HTERT RPE-1 (cell line): ENCODE data around the gene NDUFV1.
"Not testable (repeated sequence)": the region's sequence is repeated elsewhere in the genome, so short reads cannot be mapped to it uniquely, and the experiment has no call there.

Experiments
- in situ Hi-C: fragments of 300-500 bp; cut with MboI; formaldehyde crosslinking; loops from 4 replicates; pipeline ENCODE4 v1.14.3; 2020; ENCODE audit warnings: low sequenced_read_pairs

Gene NDUFV1

DNA sequence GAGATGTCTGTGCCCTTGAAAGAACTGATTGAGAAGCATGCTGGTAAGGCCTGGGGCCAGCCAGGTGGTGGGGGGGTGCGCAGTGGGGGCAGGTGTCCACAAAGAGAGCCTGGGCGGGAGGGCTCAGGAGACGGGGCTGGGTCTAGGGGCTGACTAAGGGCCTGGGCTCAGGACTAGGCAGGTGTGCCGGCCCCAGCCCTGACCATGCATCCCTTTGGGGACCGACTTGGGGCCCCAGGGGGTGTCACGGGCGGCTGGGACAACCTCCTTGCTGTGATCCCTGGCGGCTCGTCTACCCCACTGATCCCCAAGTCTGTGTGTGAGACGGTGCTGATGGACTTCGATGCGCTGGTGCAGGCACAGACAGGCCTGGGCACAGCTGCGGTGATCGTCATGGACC, 4.4 kb downstream of the NDUFV1 start:
- in situ Hi-C loops, result no loop called here

DNA sequence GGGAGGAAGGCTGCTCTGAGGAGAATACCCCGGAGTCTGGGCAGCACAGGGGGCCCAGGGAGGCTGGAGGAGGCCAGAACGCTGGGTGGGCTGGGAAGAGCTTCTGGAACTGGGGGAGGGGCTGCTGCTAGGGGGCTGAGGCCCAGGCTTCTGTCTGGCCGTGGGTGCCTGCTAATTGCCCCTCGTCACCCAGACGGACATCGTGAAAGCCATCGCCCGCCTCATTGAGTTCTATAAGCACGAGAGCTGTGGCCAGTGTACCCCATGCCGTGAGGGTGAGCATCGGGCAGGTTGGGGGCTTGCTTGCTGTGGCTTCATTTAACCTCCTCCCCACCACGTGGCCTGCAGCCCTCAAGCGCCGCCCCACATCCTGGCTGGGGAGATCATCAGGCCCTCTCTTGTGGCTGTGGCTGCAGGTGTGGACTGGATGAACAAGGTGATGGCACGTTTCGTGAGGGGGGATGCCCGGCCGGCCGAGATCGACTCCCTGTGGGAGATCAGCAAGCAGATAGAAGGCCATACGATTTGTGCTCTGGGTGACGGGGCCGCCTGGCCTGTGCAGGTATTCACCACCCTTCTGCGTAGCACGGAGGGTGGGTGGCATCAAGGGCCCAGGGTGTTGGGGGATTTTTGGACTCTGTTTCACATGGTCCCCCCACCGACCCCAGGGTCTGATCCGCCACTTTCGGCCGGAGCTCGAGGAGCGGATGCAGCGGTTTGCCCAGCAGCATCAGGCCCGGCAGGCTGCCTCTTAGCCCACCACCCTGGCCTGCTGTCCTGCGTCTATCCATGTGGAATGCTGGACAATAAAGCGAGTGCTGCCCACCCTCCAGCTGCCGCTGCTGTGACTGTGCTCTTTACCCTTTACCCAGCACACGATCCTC, 5.2 kb downstream of the NDUFV1 start:
- in situ Hi-C loops, result no loop called here

DNA sequence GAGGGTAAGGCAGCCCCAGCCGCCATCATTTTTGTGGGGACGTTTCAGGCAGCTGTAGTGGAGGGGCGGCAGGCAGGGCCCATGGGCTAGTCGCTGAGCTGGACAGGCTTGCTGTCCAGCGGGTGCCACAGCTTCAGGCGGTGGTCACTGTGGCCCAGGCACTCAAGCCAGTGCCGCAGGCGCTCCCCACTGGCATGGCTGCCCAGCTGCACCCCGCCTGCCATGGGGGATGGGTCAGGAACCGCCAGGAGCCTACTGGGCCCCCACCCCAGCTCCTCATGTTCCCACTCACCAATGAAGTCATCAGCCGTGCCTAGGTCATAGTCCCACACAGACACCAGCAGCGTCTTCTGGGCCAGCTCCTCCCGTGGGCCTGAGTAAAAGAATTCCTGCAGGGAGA, 6.0 kb downstream of the NDUFV1 start:
- in situ Hi-C loops, result no loop called here

DNA sequence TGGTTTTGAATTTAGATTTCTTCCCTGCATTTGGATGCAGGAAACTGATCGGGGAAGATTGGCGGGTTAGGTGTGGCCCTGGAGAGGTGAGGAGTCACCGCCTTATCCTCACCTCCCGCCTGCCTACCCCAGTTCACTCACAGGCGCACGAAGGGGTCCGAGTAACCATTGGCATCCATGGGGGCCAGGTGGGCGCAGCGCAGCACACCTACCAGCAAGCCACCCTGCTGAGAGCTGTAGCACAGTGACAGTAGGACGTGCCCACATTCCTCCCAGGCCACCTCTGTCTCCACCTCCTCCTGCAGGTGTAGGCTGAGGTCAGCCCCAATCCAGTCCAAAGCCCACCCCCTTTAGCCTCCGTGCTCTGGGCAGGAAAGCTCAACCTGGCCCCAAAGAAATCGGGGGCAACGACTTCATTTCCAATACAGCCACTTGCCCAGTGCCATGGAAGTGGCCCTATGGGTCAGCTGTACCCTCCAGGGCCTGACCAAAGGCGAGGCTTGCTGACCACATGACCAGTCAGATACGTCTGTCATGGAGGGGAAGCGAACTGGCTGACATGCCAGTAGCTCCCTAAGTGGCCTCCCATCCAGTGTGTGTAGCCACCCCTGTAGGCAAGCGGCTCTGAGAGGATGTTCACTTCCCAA, 6.7 kb downstream of the NDUFV1 start:
- in situ Hi-C loops, result no loop called here

DNA sequence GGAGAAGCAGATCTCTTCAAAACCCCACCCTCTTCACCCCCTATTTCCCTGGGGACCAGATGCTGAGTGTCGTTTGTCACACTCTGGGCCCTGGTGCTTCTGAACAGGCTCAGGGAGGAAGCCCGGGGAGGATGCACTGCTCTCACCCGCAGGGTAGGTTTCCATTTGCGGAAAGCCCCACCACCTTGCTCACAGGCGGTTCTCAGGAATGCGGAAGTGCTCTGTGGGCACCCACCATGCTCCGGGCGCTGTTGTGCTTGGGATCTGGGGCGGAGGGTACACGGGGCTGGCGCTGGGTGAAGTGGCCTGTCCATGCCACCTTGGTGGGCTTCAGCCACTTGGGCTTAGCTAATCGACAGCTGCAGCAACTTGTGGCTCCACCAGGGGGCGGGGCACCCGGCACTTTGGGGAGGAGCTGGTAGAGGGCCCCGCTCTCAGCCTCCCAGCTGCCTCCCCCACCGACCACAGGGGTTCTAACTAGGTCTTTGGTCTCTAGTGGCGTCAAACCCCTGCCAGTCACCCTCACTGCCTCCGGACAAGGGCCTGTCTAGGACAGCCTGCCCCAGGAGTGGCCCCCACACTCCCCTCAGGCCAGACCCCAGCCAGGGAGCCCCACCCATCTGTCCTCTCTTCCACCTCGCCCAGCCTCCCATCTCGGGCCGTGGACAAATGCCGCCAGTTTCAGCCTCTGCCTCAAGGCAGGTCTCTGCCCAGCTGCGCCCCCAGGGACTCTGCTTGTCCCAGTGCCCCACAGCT, 7.4 kb downstream of the NDUFV1 start:
- in situ Hi-C loops, result no loop called here

DNA sequence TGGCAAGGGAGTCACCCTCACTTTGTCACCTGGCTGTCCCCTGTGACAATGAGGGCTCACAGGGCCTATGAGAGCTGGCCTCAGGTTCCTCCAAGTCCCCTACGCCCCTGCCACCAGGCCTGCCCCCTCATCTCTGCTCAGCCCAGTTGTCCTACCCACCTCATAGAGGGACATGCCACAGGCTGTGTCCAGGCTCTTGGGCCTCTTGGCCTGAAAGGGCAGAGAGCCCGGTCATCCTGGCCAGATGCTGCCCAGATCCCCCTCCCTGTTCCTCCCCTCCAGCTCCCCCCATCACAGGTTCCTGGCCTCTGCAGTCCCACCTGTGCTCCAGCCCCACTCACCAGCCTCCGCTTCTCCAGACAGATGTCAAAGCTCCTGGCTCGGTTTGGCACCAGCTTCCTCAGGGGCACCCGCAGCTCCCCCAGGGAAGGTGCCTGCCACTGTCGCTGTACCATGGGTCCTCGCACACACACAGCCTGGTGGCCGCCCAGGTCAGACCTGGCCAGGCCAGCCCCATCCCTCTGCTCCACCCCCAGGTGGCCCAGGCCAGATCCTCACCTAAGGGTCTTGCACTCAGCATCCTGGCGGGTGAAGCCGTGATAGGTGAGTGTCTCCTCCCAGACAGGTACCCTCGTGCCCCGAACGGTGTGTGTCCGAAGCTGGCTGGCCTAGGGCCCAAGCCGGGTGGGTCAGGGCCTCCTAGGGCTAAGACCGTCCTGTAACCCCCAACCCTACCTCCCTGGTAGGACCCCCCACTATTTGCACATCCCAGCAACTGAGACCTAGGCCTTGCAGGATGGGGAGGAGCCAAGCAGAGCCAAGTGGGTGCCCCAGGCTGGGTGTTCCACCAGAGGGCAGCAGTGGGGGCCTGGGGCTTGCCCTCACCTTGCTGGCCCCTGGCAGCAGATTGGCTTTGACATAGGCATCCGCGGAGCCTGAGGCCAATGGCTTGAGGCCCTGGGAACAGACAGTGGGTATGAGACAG, 8.3 kb downstream of the NDUFV1 start:
- in situ Hi-C loops, result no loop called here

DNA sequence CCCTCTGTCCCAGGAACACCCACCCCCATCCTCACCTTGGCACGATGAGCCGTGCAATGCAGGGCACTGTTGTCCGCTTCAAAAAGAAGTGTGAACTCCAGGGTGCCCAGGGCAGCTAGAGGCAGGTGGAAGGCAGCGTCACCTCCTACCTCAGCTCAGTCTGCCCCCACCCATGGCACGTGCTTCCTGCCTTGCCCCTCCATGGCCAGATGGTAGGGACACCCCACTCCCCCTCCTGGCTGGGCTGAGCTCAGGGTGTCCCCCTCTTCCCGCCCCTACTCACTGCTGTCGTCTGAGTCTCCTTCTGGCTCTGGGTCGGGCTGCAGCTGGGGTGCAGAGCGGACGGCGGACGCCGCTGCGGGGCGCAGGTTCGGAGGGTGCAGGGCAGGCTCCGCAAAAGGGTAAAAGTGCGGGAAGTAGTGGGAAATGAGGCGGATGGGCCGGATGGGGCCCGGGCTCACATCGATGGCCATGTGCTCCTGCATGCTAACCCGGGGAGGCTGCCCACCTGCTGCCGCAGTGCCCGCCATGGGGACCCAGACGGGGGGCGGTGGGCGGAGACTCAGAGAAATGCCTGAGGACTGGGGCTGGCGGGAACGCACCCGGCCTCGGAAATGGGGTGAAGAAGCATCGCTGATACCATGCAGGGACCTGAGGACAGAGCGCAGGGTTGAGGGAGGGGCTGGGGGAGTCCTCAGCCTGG, 9.1 kb downstream of the NDUFV1 start:
- in situ Hi-C loops, result no loop called here

DNA sequence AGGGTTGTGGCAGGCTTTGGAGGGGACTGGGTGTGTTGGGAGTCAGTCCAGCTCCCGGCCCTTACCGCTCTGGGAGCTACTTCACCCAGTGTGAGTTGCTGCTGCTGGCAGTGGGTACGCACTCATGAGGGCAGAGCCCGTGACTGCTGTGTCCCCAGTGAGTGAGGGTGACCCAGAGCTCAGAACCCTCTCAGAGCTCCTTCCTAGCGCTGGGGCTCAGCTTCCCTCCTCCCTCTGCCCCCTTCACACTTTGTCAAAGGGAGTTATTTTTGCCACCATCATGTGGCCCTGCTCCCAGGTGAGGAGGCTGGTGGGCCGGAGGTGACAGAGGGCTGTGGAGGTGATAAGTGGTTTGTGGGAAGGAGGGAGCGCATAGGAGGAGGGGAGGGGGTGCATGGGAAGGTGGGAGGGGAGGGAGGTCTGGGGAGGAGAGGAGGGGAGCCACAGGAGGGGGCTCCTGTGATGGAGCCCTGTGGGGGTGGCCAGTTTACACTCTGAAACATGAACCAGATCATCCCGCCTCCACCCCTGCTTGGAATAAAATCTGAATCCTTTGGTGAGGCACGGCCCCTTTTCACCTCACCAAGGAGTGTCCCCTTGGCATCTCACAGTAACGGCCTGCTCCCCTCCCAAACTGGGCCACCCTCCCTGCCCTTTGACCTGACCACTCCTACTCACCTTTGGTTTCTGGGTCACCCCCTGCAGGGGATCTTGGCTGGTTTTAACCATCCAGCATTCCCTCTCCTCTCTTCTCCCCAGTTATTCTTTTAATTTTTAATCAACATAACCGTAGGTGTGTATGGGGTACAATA, 9.9 kb downstream of the NDUFV1 start:
- in situ Hi-C loops, result no loop called here

DNA sequence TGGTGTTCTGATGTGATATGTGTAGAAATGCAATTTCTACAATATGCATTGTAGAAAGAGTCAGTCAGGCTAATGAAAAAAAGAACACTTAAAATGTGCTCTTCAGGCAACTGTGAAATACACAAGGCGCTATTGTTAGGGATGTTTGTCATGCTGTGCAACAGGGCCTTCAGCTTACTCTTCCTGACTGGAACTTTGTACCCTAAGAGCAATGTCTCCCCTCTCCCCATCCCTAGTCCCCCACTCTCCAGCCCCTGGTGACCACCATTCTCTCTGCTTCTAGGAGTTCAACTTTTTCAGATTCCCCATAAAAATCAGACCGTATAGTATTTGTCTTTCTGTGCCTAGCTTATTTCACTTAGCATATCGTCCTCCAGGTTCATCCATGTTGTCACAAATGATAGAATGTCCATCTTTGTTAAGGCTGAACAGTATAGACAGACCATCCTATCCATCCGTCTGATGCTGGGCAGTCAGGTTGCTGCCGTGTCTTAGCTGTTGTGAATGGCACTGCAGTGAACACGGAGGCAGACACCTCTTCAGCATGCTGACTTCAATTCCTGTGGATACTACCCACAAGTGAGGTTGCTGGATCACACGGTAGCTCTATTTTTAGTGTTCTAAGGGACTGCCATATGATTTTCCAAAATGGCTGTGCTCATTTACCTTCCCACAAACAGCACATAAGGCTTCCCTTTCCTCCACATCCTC, 10.7 kb downstream of the NDUFV1 start:
- in situ Hi-C loops, result no loop called here

DNA sequence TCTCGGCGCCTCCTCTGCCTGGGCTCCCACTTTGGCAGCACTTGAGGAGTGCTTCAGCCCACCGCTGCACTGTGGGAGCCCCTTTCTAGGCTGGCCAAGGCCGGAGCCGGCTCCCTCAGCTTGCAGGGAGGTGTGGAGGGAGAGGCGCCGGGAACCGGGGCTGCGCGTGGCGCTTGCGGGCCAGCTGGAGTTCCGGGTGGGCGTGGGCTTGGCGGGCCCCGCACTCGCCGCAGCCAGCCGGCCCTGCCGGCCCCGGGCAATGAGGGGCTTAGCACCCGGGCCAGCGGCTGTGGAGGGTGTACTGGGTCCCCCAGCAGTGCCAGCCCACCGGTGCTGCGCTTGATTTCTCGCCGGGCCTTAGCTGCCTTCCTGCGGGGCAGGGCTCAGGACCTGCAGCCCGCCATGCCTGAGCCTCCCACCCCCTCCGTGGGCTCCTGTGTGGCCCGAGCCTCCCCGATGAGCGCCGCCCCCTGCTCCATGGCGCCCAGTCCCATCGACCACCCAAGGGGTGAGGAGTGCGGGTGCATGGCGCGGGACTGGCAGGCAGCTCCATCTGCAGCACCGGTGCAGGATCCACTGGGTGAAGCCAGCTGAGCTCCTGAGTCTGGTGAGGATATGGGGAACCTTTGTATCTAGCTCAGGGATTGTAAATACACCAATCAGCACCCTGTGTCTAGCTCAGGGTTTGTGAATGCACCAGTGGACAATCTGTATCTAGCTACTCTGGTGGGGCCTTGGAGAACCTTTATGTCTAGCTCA, 12.3 kb downstream of the NDUFV1 start:
- in situ Hi-C loops, result not testable (repeated sequence)

DNA sequence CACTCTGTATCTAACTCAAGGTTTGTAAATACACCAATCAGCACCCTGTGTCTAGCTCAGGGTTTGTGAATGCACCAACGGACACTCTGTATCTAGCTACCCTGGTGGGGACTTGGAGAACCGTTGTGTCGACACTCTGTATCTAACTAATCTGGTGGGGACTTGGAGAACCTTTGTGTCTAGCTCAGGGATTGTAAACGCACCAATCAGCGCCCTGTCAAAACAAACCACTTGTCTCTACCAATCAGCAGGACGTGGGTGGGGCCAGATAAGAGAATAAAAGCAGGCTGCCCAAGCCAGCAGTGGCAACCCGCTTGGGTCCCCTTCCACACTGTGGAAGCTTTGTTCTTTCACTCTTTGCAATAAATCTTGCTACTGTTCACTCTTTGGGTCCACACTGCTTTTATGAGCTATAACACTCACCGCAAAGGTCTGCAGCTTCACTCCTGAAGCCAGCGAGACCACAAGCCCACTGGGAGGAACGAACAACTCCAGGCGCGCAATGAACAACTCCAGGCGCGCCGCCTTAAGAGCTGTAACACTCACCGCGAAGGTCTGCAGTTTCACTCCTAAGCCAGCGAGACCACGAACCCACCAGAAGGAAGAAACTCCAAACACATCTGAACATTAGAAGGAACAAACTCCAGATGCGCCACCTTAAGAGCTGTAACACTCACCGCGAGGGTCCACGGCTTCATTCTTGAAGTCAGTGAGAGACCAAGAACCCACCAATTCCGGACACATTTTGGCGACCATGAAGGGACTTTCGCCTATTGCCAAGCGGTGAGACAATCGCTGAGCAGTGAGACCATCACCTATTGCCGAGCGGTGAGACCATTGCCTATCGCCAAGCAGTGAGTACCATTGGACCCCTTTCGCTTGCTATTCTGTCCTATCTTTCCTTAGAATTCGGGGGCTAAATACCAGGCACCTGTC, 13.2 kb downstream of the NDUFV1 start:
- in situ Hi-C loops, result not testable (repeated sequence)

DNA sequence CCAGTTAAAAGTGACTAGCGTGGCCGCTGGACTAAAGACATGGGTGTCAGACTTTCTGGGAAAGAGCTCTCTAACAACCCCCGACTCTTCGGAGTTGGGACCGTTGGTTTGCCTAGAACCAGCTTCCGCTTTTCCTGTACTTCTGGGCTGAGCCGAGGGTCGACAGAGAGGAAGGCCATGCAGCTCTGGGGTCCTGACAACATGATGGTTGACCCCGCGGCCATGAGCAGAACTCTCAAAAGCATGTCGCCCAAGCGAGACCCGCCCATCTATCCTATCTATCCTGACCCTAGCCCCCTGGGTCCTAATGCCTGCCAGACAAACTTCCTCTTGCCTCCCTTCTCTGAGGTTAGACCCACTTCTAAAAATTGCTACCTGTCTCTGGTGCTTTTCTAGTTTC, 13.9 kb downstream of the NDUFV1 start:
- in situ Hi-C loops, result not testable (repeated sequence)

DNA sequence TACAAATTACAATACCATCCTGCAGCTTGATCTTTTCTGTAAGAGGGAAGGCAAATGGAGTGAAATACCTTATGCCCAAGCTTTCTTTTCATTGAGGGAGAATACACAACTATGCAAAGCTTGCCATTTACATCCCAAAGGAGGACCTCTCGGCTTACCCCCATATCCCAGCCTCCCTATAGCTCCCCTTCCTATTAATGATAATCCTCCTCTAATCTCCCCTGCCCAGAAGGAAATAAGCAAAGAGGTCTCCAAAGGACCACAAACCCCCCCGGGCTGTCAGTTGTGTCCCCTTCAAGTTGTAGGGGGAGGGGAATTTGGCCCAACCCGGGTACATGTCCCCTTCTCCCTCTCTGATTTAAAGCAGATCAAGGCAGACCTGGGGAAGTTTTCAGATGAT, 15.2 kb downstream of the NDUFV1 start:
- in situ Hi-C loops, result not testable (repeated sequence)

DNA sequence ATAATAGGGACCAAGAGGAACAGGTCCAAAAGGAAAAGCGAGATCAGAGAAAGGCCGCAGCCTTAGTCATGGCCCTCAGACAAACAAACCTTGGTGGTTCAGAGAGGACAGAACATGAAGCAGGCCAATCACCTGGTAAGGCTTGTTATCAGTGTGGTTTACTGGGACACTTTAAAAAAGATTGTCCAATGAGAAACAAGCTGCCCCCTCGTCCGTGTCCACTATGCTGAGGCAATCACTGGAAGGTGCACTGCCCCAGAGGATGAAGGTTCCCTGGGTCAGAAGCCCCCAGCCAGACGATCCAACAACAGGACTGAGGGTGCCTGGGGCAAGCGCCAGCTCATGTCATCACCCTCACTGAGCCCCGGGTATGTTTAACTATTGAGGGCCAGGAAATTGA, 16.2 kb downstream of the NDUFV1 start:
- in situ Hi-C loops, result not testable (repeated sequence)

DNA sequence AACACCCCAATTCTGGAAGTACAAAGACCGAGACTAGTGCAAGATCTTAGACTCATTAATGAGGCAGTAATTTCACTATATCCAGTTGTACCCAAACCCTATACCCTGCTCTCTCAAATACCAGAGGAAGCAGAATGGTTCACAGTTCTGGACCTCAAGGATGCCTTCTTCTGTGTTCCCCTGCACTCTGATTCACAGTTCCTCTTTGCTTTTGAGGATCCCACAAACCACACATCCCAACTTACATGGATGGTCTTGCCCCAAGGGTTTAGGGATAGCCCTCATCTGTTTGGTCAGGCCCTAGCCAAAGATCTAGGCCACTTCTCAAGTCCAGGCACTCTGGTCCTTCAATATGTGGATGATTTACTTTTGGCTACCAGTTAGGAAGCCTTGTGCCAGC, 17.1 kb downstream of the NDUFV1 start:
- in situ Hi-C loops, result not testable (repeated sequence)

DNA sequence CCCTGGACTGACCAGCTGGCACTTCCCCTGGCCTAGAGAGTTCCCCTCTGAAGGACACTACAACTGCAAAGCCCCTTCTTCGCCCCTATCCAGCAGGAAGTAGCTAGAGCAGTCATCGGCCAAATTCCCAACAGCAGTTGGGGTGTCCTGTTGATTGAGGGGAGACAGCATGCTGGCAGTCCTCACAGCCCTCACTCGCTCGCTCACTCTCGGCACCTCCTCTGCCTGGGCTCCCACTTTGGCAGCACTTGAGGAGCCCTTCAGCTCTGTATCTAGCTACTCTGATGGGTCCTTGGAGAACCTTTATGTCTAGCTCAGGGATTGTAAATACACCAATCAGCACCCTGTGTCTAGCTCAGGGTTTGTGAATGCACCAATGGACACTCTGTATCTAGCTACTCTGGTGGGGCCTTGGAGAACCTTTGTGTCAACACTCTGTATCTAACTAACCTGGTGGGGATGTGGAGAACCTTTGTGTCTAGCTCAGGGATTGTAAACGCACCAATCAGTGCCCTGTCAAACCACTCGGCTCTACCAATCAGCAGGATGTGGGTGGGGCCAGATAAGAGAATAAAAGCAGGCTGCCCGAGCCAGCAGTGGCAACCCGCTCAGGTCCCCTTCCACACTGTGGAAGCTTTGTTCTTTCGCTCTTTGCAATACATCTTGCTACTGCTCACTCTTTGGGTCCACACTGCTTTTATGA, 19.5 kb downstream of the NDUFV1 start:
- in situ Hi-C loops, result not testable (repeated sequence)
